ENCODE data around the gene DBNDD1.
"Not testable (repeated sequence)": the region's sequence is repeated elsewhere in the genome, so short reads cannot be mapped to it uniquely, and the experiment has no call there.

Gene DBNDD1

GRCh38 chr16:89986600-89986999 lies 32.7 kb downstream of the DBNDD1 start:
- DNase-seq, result no peak

- DNase-seq, result no peak
Measured at GRCh38 chr16:89985219-89985618, 34.0 kb downstream of the DBNDD1 start.

DNA sequence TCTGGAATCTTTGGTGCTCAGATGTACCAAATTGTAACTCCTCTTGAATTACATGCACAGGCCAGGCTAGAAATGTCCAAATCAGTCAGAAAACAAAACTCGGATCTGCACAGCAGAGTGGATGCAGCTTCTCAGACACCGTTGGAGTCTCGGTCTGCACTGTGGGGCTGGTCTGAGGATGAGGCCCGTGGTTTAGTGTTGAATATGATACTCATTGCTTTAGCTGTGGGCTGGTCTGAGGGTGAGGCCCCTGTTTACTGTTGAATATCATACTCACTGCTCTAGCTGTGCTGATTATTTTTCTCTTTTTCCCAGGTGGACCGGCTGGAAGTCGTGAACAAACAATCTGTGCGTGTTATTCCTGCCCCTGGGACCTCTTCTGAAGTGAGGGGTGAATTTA lies 35.0 kb downstream of the DBNDD1 start:
- DNase-seq, result no peak

- no peak for DNase-seq
Measured at GRCh38 chr16:89983536-89983935, 35.7 kb downstream of the DBNDD1 start.

GRCh38 chr16:89982318-89982717 lies 36.9 kb downstream of the DBNDD1 start:
- DNase-seq, result no peak

- DNase-seq, result no peak
Measured at GRCh38 chr16:89981414-89981813, 37.8 kb downstream of the DBNDD1 start.

DNA sequence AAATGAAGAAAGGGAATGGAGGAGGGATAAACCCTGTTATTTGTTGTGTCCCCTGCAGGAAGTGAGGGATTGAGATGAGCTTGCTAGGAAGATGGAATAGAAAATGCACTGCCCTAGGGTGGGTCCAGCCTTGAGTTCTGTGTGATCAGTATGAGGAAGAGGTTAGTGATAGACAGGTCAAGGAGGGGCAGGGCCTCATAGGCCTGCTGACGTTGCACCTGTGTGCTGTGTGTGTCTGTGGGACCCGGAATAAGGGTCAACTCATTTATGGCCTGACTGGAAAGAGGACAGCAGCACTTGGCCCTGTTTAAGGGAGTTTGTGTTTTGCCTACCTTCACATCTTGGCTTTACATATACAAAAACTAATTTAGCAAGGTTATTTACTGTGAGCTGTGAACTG lies 44.4 kb downstream of the DBNDD1 start:
- no peak for DNase-seq

DNA sequence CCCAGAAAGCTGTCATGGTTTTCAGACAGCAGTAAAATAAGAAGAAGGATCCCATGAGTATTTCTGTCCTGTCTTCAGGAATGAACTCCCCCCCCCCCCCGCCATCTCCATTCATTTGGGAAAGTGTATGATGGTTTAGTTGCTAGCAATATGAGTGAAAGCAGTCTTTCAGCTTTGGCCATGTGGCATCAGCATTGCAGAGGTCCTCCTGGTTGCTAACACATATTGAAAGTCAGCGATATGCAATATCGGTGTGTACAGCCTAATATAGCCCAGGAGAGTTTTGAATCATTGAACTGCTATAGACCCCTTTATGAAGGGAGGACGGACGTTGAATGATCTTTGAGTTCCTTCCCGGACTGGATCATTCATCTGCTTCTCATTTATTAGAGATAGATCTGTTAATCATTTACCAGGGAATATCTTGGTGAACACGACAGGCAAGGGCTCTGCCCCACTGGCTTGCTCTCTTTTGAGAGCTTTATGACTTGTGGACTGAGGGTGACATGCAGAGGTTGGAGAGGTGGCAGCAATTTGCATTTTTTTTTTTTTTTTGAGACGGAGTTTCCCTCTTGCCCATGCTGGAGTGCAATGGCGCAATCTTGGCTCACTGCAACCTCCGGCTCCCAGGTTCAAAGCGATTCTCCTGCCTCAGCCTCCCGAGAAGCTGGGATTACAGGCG lies 45.5 kb downstream of the DBNDD1 start:
- no peak for DNase-seq

DNA sequence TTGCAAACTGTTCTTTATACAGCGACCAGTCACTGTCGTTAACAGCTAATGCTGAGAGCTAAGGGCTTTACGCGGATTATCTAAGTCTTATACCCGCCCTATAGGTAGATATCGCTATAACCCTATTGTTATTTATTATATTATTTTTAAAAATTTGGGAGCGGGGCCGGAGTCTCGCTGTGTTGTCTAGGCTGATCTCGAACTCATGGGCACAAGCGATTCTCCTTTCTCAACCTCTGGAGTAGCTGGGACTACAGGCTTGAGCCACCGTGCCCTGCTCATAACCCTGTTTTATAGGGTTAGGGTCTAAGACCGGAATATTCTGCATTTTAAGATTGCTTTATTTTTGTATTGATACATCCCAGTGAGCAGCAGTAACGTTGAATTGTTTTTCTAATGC lies 46.0 kb downstream of the DBNDD1 start:
- no peak for DNase-seq

GRCh38 chr16:89972244-89973234 lies 46.7 kb downstream of the DBNDD1 start:
- DNase-seq, result peak; percentile 77

DNA sequence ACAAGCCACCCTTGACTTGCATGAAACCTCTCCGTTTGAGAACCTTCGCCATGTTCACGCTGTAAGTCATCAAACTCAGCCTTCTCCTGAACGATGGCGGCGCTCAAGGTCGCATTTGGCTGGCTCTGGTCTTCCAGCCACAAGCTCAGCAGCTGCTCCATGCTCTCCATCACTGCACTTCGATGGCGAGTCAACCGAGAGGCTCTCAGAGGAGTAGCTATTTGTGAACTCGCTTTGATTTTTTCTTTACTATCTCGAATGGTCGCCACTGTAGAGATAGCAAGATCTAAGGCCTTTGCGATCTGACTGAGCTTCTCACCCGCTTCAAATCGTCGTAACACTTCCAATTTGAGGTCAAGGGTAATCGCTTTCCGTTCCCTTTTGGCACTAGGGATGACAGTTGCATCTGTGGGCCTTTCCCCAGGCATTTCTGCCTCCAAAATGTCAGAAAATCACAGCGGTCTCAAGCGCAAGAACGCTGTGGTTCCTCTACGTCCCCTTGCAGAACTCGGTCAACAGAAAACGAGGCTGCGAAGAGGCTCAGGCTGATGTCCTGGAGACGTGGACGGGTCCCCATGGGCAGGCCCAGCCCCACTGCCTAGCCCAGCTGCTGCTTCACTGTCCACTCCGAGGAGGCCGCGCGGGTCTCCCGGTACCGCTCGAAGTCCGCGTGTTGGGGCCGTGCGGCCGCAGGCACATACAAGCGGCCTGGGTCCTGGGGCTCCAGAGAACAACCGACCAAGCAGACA lies 47.6 kb downstream of the DBNDD1 start:
- no peak for DNase-seq

DNA sequence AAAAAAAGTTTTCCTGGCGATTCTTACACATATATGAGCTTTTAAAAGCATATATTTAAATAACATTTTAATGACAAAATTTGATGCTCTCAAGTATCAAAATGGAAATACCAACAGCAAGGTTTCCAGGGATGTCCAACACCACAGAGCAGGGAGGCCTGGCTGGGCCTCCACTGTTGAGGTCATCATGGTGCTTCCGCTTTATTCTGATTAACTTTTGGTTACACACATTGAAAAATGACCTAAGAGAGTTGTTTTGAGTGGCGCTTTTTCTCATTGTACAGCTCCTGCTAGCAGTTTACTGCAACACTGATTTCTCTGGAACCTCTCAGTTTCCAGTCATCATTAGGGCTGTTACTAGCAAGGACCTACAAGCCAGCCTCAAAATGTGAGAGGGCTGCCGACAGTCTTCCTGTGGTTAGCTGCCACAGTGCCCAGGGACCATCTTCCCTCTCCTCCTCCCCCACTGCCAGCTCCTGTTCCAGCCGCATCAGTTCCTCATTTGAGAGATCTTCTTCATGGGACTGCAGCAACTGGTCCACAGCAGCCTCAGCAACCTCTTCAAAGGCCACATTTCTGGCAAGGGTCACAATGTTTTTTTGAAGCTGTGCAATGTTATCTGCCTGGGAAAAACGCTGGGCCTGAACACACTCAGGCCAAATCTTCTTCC lies 49.4 kb downstream of the DBNDD1 start:
- DNase-seq, result no peak

- not testable (repeated sequence) for DNase-seq
Measured at GRCh38 chr16:89968074-89968473, 51.2 kb downstream of the DBNDD1 start.

- not testable (repeated sequence) for DNase-seq
Measured at GRCh38 chr16:89967436-89967835, 51.8 kb downstream of the DBNDD1 start.

DNA sequence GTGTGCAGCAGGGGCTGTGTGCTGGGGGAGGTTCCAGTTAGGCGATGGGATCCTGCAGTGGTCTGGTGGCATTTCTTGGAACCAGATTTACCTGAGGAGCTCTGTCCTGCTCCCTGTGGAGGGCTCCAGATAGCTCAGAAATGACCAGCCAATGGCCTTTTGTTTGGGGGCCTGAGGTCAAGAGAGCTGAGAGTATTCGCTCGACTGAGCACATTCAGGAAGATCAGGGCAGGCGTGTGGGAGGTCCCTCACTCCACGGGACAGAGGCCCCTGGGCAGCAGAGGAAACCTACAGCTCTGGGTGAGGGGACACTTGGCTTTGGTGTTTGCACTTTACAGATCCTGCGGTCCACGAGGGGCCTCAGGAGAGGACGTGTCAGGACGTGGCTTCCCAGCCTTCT lies 52.5 kb downstream of the DBNDD1 start:
- DNase-seq, result no peak

GRCh38 chr16:89965447-89966225 lies 53.6 kb downstream of the DBNDD1 start:
- no peak for DNase-seq

DNA sequence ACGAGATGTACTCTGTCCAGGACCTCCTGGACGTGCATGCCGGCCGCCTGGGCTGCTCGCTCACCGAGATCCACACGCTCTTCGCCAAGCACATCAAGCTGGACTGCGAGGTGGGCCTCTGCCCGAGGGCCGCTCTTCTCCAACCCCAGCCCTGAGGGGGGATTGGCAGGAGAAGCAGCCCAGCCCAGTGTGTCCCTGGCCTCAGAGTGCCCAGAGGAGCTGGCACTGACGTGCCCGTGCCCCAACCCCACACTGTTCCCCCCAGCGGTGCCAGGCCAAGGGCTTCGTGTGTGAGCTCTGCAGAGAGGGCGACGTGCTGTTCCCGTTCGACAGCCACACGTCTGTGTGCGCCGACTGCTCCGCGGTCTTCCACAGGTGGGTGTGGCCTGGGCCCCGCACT lies 55.1 kb downstream of the DBNDD1 start:
- no peak for DNase-seq

- no peak for DNase-seq
Measured at GRCh38 chr16:89962754-89963498, 56.3 kb downstream of the DBNDD1 start.

- no peak for DNase-seq
Measured at GRCh38 chr16:89961920-89962319, 57.3 kb downstream of the DBNDD1 start.

- no peak for DNase-seq
Measured at GRCh38 chr16:89960966-89961365, 58.3 kb downstream of the DBNDD1 start.

GRCh38 chr16:89958596-89958995 lies 60.7 kb downstream of the DBNDD1 start:
- no peak for DNase-seq
